ENCODE results near the gene NTSR1. TPM values are rescaled to one million over a fixed set of nuclear protein-coding genes. Genes with fewer than 3 reads are reported as not detected.

The NTSR1 gene
- total and polyA plus RNA-seq, 2 of the 13 experiments (the other 11 are each of a cell fraction or from before 2014, with no cell fraction given), result 0.09 to 0.12 TPM

DNA sequence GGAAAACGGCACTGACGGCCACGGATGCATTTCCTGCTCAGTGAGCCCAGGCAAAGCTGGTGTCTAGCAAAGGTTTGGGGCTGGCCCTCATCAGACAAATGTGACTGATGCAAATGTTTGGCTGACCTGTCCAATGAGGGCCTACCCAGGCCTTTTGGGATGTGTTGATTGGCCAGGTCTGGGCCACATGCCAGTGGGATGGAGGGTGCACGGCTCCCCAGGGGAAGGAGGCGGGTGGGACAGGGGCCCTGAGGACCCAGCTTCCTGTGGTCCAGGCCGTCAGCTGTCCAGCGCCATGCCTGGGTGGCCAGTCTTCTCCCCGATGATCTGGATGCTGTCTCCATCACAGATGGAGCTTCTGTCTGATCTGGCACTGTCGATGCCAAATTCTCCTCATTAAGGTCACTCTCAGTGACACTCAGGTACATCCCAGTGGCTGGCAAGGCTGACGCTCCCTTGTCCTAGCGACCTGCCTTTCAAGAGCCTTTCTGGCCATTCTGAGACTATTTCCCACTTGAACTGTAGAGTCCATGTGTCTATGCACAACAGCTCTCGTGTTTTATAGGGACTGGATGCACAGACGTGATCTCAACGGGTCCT lies 43.0 kb downstream of the NTSR1 start (continued):
- TF ChIP-seq, protein P1, sequence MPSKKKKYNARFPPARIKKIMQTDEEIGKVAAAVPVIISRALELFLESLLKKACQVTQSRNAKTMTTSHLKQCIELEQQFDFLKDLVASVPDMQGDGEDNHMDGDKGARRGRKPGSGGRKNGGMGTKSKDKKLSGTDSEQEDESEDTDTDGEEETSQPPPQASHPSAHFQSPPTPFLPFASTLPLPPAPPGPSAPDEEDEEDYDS (CRISPR knock-in tag; IDR thresholded peaks at IDR 0.05), result no peak

GRCh38 chr20:62752181-62752670 lies 43.6 kb downstream of the NTSR1 start:
- in situ Hi-C loops (cut with HindIII; ENCODE audit: extremely low pct_ligation_motif_present, low pct_unique_long_range_greater_than_20kb) (no loop called here), intact Hi-C loops (cut with micrococcal nuclease; ENCODE audit: unreplicated experiment) (no loop called here)
- Histone ChIP-seq H3K4me2 (ENCODE audit: low read depth, low read length) (peak overlapping the region; percentile 58), H3K79me2 (ENCODE audit: insufficient read depth, low read length) (no peaks in the 10 kb centered on the region), H3K9ac (ENCODE audit: insufficient read depth, low read depth, low read length) (no peak overlapping the region), H3K4me3 (replicated peaks in 1 of 3; ENCODE audit: insufficient read depth in 1 of 3, low read depth in 2 of 3, low read length in 3 of 3) (peak overlapping the region in 2 of 3 experiments; percentile 14 to 50; a peak in 2 of 6 replicates), H3K4me1 (ENCODE audit: insufficient read depth, low read length) (peaks cover 17% of the 10 kb centered on the region), H3K36me3 (replicated peaks in 1 of 2; ENCODE audit: control insufficient read depth in 1 of 2, insufficient read depth in 2 of 2, low read length in 2 of 2) (no peaks in the 10 kb centered on the region), H2AFZ (ENCODE audit: low read length) (no peak overlapping the region), H3K9me3 (ENCODE audit: low read length) (no peaks in the 10 kb centered on the region), H4K20me1 (ENCODE audit: insufficient read depth, low read length) (no peaks in the 10 kb centered on the region), H3K27ac (ENCODE audit: extremely low read length, insufficient read depth, low read length) (no peak overlapping the region), H3K27me3 (ENCODE audit: control insufficient read depth in 1 of 2, insufficient read depth in 2 of 2, low read length in 2 of 2) (peaks cover 8 to 58% of the 10 kb centered on the region in 2 experiments)
- ChIA-PET POLR2A (interaction anchor here (1.8 kb wide), 1 partner anchor 42 kb away, joined by 4 read pairs; no protein-coding TSS in a partner anchor), CTCF (ENCODE audit: low intra/inter-chr PET ratio, low total read pairs) (no interaction called here)
- BruUV-seq (replicated peaks), result no TSS peak
- WGBS (ENCODE audit: low lambda C conversion rate), result 41% methylated on average over 22 of the region's 22 CpGs
- DNase-seq (ENCODE audit: low spot score), result no peak
- peak; percentile 19 for ATAC-seq
- FAIRE-seq, result no peak
- TF ChIP-seq ZBTB7B (CRISPR knock-in tag; IDR thresholded peaks at IDR 0.05) (no peak), MTF2 (CRISPR knock-in tag; IDR thresholded peaks at IDR 0.05; ENCODE audit: borderline replicate concordance) (0 out of 2 replicates have a peak, but pooled peaks have one; percentile 30), YEATS2 (CRISPR knock-in tag; IDR thresholded peaks at IDR 0.05; ENCODE audit: borderline replicate concordance) (no peak), MTA1 (CRISPR knock-in tag; IDR thresholded peaks at IDR 0.05; ENCODE audit: borderline replicate concordance) (0 out of 2 replicates have a peak, but pooled peaks have one; percentile 13), ZNF564 (CRISPR knock-in tag; IDR thresholded peaks at IDR 0.05) (peak; percentile 32; the same call in 1 of the 2 replicates), ZNF274 (CRISPR knock-in tag; IDR thresholded peaks at IDR 0.05) (0 out of 2 replicates have a peak, but pooled peaks have one; percentile 0), ZNF543 (CRISPR knock-in tag; IDR thresholded peaks at IDR 0.05) (0 out of 2 replicates have a peak, but pooled peaks have one; percentile 3), ZNF839 (CRISPR knock-in tag; IDR thresholded peaks at IDR 0.05; ENCODE audit: borderline replicate concordance) (no peak)
